KOPT-K1 (cell line): ENCODE measurements around the gene APOO.

Experiments
- H3K27ac ChIP-seq: fragments of 200-600 bp; sonication (generic); 2 replicates; pipeline ENCODE4 v1.5.1; 2016; ENCODE audit warnings: antibody characterized with exemption, mild to moderate bottlenecking, low read depth, low read length; ENCODE audit not compliant: poor library complexity, severe bottlenecking
- H3K36me3 ChIP-seq: fragments of 200-600 bp; sonication (generic); 2 replicates; pipeline ENCODE4 v1.5.1; 2017; ENCODE audit warnings: antibody characterized with exemption, mild to moderate bottlenecking, low read length, moderate library complexity; ENCODE audit not compliant: insufficient read depth
- H3K9me3 ChIP-seq: fragments of 200-600 bp; sonication (generic); 2 replicates; pipeline ENCODE4 v1.5.1; 2017; ENCODE audit warnings: antibody characterized with exemption, low read length, mild to moderate bottlenecking; ENCODE audit not compliant: insufficient read depth, poor library complexity, severe bottlenecking

APOO gene

DNA sequence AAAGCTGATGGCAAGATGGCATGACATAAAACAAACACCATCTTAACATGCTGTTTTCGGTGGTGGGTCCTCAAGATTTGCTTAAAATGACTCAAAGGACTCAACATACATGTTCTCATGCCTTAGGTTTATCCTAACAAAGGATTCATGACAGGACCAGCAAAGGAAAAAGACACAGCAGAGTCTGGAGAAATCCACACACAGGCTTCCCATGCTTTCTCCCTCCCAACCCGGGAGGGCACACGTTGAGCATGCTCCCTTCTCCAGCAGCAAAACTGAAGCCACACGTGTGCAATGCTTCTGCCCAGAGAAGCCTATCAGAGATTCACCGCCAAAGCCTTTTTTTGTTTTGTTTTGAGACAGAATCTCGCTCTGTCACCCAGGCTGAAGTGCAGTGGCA lies 84.9 kb downstream of the APOO start:
- H3K27ac ChIP-seq, result no peak overlapping the region
- H3K9me3 ChIP-seq, result no peaks in the 10 kb centered on the region
- no peaks in the 10 kb centered on the region for H3K36me3 ChIP-seq

DNA sequence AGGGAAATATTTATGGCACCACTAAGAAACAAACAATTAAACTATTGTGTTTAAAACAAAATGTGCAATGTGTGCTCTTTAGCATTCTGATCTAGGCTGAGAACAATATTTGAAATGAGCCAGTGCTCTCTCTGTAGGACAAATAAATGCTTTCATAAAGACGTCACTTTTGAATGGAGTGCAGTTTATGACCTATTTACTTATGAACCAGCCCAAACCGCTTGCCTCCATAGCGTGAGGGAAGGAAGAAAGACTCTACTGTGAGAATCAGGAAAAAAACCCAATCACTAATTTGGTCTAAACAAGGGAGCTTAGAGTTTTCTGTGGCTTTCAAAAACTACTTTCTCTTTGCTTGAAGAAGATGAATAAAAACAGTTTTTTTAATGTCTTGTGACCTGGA lies 85.3 kb downstream of the APOO start:
- no peaks in the 10 kb centered on the region for H3K9me3 ChIP-seq
- H3K27ac ChIP-seq, result no peak overlapping the region
- no peaks in the 10 kb centered on the region for H3K36me3 ChIP-seq

DNA sequence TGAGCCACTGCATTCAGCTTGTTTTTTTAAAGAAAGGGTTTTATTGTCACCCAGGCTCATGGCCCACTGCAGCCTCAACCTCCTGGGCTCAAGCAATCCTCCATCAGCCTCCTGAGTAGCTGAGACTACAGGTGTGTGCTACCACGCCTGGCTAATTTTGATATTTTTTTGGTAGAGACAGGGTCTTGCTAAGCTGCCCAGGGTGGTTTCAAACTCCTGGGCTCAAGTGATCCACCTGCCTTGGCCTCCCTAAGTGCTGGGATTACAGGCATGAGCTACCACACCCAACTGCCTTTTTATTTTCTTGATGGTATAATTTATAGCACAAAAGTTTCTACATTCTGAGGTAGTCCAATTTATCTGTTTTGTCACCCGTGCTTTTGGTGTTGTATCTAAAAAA lies 85.9 kb downstream of the APOO start:
- no peaks in the 10 kb centered on the region for H3K36me3 ChIP-seq
- no peak overlapping the region for H3K27ac ChIP-seq
- H3K9me3 ChIP-seq, result no peaks in the 10 kb centered on the region

DNA sequence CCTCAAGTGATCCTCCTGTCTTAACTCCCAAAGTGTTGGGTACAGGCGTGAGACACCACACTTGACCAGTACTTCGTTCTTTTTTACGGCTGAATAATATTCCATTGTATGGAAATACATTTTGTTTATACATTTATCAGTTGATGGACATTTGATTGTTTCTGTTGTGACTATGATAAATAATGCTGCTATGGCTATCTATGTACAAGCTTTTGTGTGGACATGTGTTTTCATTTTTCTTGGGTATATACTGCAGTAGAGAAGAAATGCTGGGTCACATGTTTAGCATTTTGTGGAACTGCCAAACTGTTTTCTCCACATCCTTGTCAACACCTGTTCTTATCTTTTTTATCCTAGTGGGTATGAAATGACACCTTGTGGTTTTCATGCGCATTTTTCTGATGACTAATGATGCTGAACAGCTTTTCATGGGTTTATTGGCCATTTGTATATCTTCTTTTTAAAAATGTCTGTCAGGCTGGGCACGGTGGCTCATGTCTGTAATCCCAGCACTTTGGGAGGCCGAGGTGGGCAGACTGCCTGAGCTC lies 87.4 kb downstream of the APOO start:
- no peaks in the 10 kb centered on the region for H3K36me3 ChIP-seq
- no peaks in the 10 kb centered on the region for H3K9me3 ChIP-seq
- no peak overlapping the region for H3K27ac ChIP-seq

DNA sequence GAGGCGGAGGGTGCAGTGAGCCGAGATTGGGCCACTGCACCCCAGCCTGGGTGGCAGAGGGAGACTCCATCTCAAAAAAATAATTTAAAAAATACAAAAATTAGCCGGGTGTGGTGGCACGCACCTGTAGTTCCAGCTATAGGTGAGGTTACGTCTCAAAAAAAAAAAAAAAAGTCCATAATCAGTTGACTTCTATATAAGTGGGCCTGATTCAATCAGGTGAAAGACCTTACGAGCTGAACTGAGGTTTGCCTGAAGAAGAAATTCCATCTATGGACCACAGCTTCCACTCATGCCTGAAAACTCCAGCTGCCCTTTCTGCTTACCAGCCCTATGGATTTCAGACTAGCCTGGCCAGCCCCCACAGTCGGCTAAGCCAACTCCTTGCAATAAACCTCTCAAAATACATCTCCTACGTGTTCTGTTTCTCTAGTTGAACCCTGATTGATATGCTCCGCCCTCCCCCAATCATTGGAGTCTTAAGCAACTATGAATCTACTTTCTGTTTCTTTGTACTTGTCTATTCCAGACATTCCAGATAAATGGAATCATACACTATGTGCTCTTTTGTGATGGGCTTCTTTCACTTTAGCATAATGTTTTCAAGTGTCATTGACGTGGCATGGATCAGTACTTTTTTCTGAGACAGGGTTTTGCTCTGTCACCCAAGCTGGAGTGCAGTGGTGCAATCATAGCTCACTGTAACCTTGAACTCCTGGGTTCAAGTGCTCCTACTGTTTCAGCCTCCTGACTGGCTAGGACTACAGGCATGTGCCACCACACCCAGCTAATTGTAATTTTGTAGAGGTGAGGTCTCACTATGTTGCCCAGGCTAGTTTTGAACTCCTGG lies 88.1 kb downstream of the APOO start:
- Histone ChIP-seq H3K27ac (no peak overlapping the region), H3K9me3 (no peaks in the 10 kb centered on the region), H3K36me3 (no peaks in the 10 kb centered on the region)

DNA sequence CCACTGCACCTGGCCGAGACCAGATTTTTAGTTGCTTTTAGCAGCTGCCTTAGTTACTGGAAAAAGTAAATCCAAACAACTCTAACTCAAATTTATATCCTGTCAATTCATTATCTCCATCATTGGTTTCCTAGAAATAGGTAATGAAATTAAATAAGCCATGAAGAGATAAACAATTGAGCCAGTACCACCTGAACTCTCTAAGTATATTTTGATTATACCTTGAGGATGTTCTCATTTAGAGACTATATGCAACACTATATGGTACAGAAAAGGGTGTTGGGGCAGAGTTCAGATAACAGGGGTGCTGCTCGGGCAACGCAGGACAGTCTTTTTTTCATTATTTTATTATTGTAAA lies 89.8 kb downstream of the APOO start:
- Histone ChIP-seq H3K9me3 (no peaks in the 10 kb centered on the region), H3K36me3 (no peaks in the 10 kb centered on the region), H3K27ac (no peak overlapping the region)

DNA sequence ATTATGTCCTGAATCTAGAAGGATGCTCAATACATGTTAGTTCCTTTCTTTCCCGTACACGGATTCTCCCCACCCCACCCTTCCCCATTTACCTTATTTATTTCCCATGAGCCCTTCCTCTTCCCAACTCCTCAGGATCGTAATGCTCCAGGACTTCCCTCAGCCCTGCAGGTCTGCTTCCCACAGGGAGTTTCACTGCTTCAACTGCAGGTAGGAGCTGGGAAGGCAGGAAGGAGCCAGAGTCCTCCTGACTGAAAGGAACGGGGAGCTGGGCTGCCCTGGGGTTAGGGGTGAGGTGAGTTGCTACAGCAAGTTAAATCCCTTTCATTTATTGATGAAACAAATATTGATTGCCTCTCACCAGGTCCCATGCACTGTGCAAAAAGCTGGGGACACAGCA lies 91.6 kb downstream of the APOO start:
- H3K36me3 ChIP-seq, result no peaks in the 10 kb centered on the region
- no peak overlapping the region for H3K27ac ChIP-seq
- no peaks in the 10 kb centered on the region for H3K9me3 ChIP-seq

DNA sequence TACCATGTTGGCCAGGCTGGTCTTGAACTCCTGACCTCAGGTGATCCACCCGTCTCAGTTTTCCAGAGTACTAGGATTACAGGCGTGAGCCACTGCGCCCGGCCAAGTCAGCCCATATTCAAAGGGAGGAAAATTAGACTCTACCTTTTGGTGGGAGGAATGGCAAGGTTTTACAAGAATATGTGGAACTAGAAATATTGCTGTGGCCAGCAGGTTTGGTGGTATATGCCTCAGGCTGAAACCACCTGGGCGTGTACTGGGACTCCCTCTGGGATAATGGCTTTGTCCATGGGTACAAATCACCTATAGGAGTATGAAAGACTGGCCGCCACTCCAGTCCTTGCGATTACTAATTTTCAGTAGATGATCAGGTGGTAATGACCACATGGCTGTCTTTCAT lies 92.4 kb downstream of the APOO start:
- Histone ChIP-seq H3K9me3 (no peaks in the 10 kb centered on the region), H3K27ac (no peak overlapping the region), H3K36me3 (no peaks in the 10 kb centered on the region)

DNA sequence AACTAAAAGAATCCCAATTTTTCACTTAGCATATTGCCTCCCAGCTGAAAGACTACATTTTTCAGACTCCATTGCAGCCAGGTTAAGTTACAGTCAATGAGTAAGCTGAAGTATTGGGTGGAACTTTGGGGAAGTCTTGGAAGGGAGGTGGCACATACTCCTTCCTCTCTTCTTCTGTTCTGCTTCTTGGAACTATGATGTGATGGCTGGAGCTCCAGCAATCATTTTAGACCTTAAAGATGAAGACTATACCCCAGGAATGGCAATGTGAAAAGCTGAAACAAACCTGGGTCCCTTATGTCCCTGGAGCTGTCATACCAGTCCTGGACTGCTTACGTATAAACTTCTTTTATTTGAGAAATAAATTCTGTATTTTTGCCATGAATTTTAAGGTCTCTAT lies 93.9 kb downstream of the APOO start:
- no peaks in the 10 kb centered on the region for H3K36me3 ChIP-seq
- H3K27ac ChIP-seq, result no peak overlapping the region
- no peaks in the 10 kb centered on the region for H3K9me3 ChIP-seq

DNA sequence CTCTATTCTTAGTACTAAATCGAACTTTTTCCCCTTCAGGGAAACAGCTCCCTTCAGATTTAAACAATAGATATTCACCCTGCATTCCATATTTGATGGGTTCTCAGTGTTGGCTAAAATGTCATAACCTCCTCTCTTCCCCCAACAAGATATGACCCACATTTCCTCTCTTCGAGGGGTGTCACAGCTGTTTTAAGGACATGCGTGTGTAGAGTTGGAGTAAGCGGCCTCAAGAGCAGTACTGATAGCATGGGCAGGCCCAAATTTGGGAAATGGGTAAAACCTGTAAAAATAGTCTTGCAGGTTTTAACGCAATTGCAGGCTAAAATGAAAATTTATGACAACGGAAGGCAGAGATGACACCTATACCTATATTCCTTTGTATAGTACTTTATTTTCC lies 96.1 kb downstream of the APOO start:
- H3K27ac ChIP-seq, result no peak overlapping the region
- no peaks in the 10 kb centered on the region for H3K9me3 ChIP-seq
- H3K36me3 ChIP-seq, result no peaks in the 10 kb centered on the region

DNA sequence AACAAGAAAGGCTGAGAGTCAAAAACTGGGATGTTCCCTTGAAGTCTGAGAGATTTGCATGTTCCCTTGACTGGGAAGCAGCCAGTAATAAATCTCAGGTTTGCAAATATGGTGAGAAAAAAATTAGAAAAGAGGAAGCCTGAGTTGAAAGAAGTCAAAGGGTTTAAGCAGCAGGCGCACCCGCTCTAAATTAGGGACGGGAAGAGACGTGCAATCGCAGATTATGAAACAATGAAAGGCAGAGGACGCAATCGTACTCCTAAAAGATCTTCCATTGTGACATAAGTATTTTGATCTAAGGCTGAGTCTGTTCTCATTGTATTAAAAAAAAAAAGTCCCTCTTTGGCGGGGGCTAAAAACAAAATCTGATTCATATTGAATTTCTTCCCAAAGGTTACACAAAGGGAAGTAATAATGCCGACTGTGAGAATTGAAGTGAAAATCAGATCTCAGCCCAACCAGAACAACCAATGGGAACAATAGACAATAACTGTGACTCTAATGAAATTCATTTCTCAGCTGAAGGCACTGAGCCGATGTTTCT lies 96.6 kb downstream of the APOO start:
- H3K36me3 ChIP-seq, result no peaks in the 10 kb centered on the region
- H3K9me3 ChIP-seq, result no peaks in the 10 kb centered on the region
- no peak overlapping the region for H3K27ac ChIP-seq

DNA sequence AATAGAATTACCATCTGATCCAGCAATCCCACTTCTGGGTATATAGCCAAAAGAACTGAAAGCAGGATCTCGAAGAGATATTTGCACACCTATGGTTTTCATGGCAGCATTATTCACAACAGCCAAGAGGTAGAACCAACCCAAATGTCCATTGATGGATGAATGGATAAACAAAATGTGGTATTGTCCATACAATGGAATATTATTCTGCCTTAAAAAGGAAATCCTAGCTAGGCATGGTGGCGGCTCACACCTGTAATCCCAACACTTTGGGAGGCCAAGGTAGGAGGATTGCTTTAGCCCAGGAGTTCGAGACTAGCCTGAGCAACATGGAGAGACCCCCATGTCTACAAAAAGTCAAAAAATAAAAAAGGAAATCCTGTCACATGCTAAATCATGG lies 97.5 kb downstream of the APOO start:
- H3K27ac ChIP-seq, result no peak overlapping the region
- H3K9me3 ChIP-seq, result no peaks in the 10 kb centered on the region
- H3K36me3 ChIP-seq, result no peaks in the 10 kb centered on the region

DNA sequence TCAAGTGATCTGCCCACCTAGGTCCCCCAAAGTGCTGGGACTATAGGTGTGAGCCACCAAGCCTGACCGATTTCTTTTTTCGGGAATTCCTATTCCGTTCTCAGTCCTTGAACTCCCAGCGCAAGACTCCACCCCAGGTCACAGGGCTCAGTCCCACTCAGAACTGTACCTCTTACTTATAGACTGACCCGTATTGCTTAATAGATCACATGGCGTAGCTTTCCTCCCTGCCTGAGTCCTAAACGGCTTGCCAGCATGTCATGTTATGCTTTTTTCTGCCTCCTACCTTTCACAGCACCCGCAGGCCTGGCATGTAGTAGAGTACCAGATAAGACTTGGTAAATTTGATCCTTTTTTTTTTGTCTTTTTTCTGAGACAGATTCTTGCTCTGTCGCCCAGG lies 102.3 kb downstream of the APOO start:
- Histone ChIP-seq H3K27ac (no peak overlapping the region), H3K9me3 (no peaks in the 10 kb centered on the region), H3K36me3 (no peaks in the 10 kb centered on the region)

DNA sequence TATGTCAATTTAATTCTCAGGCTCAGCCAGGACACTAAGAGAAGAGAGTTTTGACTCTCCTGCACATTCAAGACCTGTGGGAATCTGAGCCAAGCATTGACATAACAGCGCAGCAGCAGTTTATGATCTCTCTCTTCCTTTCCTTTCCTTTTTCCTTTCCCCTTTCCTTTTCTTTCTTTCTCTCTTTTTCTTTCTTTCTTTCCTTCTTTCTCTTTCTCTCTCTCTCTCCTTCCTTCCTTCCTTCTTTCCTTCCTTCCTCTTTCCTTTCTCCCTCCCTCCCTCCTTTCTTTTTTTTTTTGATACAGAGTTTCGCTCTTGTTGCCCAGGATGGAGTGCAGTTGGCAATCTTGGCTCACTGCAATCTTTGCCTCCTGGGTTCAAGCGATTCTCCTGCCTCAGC lies 103.2 kb downstream of the APOO start:
- Histone ChIP-seq H3K36me3 (no peaks in the 10 kb centered on the region), H3K9me3 (no peaks in the 10 kb centered on the region), H3K27ac (no peak overlapping the region)

DNA sequence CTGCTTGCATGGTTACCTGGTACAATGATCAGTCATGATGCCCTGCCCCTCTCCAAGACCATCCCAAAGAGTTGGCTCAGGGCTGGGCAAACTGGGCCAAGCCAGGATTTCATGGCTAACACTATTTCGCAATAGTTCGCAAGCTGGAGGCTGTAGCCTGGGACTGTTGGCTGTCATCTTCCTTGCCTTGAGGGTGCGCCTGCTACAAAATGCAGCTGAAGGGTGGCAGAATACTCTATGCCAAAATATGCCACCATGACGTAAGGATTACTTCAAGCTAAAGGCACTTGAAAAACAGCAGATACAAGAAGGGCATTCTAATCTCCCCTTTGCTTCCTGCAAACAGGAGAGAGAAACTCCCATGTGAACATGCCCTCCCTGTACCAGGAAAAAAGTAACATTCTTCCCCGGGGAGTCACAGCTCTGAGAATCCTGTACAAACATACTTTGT lies 103.8 kb downstream of the APOO start:
- Histone ChIP-seq H3K27ac (no peak overlapping the region), H3K9me3 (no peaks in the 10 kb centered on the region), H3K36me3 (no peaks in the 10 kb centered on the region)

DNA sequence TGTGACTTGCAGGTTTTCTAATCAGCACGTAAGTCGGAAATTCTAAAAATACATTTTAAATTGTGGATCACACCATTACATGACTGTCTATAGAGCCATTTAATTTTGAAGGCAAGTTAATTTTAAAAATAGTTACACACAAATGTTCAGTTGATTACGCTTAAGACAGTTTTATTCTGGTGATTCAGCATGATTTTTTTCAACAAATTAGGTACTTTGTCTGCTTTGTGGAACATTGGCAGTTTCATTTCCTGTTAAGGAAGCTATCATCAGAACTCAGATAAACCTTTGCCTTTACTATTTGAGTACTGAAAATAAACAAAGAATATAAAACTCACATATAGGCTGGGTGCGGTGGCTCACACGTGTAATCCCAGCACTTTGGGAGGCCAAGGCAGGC lies 105.3 kb downstream of the APOO start:
- H3K36me3 ChIP-seq, result no peaks in the 10 kb centered on the region
- no peak overlapping the region for H3K27ac ChIP-seq
- no peaks in the 10 kb centered on the region for H3K9me3 ChIP-seq
